CD8-positive, alpha-beta memory T cell (primary cell): ENCODE measurements around the gene CCM2. TPM values are rescaled to one million over a fixed set of nuclear protein-coding genes. Genes with fewer than 3 reads are reported as not detected.

Source experiments
- CTCF ChIA-PET: fragments of 350-600 bp; sonication (Branson Sonifier 250); formaldehyde crosslinking; loops from one replicate; lab custom pipeline; 2021; ENCODE audit warnings: antibody characterized with exemption; lab: Charles Lee
- POLR2A ChIA-PET: fragments of 350-600 bp; sonication (Branson Sonifier 250); formaldehyde crosslinking; loops from one replicate; lab custom pipeline; 2021; ENCODE audit warnings: antibody characterized with exemption; lab: Charles Lee
- DNase-seq, 5 donors: peaks; one replicate each; pipeline versions ENCODE4 v3.0.0 to v3.0.0-alpha.2; 2020 to 2022; ENCODE audit warnings: mixed read lengths in 1 of 5
- H3K27ac ChIP-seq: one replicate; pipeline ENCODE4 v1.7.0; 2013; ENCODE audit warnings: low read depth, mild to moderate bottlenecking, low read length, moderate library complexity
- H3K27me3 ChIP-seq: 2 replicates; pipeline ENCODE4 v1.7.0; 2013; ENCODE audit warnings: low read length, mild to moderate bottlenecking; ENCODE audit not compliant: insufficient read depth, poor library complexity, severe bottlenecking
- H3K36me3 ChIP-seq: 2 replicates; pipeline ENCODE4 v1.7.0; 2013; ENCODE audit warnings: mild to moderate bottlenecking, low read length, moderate library complexity; ENCODE audit not compliant: insufficient read depth
- H3K4me1 ChIP-seq: 2 replicates; pipeline ENCODE4 v1.7.0; 2013; ENCODE audit warnings: mild to moderate bottlenecking, low read length, moderate library complexity; ENCODE audit not compliant: insufficient read depth
- H3K4me3 ChIP-seq: 2 replicates; pipeline ENCODE4 v1.7.0; 2013; ENCODE audit warnings: mild to moderate bottlenecking, low read length
- H3K9me3 ChIP-seq: 2 replicates; pipeline ENCODE4 v1.7.0; 2013; ENCODE audit warnings: mild to moderate bottlenecking, low read length
- H3K27ac Mint-ChIP-seq, 8 donors: one replicate each; pipeline ENCODE4 v1.8.0; 2020 to 2021; ENCODE audit warnings: mixed read lengths in 8 of 8, mild to moderate bottlenecking in 6 of 8, inconsistent platforms in 3 of 8, moderate library complexity in 3 of 8
- H3K27me3 Mint-ChIP-seq, 2 donors: one replicate each; pipeline ENCODE4 v1.8.0; 2020 to 2021; ENCODE audit warnings: mixed read lengths in 2 of 2, mild to moderate bottlenecking in 1 of 2, moderate library complexity in 1 of 2
- H3K36me3 Mint-ChIP-seq, 3 donors: one replicate each; pipeline ENCODE4 v1.8.0; 2020 to 2021; ENCODE audit warnings: mixed read lengths in 3 of 3, inconsistent platforms in 1 of 3, mild to moderate bottlenecking in 1 of 3
- H3K4me1 Mint-ChIP-seq, 3 donors: one replicate each; pipeline ENCODE4 v1.8.0; 2020 to 2021; ENCODE audit warnings: mixed read lengths in 3 of 3, inconsistent platforms in 1 of 3, mild to moderate bottlenecking in 1 of 3
- H3K4me3 Mint-ChIP-seq, 7 donors: one replicate each; pipeline ENCODE4 v1.8.0; 2020 to 2021; ENCODE audit warnings: mixed read lengths in 7 of 7, mild to moderate bottlenecking in 6 of 7, moderate library complexity in 4 of 7, inconsistent platforms in 2 of 7
- H3K9me3 Mint-ChIP-seq, 5 donors: one replicate each; pipeline ENCODE4 v1.8.0; 2020 to 2022; ENCODE audit warnings: mixed read lengths in 5 of 5, mild to moderate bottlenecking in 3 of 5, moderate library complexity in 2 of 5, inconsistent platforms in 1 of 5
- polyA plus RNA-seq: library from polyadenylated mRNA; unstranded; fragments of 300-500 nt; fragmentation: Illumina TruSeq; gene quantifications from one replicate; pipeline ENCODE4 v1.2.3, GENCODE V29; 2021
- total RNA-seq, 2 experiments: library from RNA; stranded (reverse); gene quantifications; one replicate each; pipeline ENCODE4 v1.2.3, GENCODE V29; 2021

The CCM2 gene
- total and polyA plus RNA-seq, 3 experiments from 2014 or later = 70.6 to 81.1 (median 74.8) TPM

- H3K4me3 Mint-ChIP-seq = no peak overlapping the region
- no peaks in the 10 kb centered on the region for H3K9me3 Mint-ChIP-seq
- peak overlapping the region in 5 of 8 donors; percentile 11 to 72 (median 37) for H3K27ac Mint-ChIP-seq
- ChIA-PET POLR2A (no interaction called here), CTCF (interaction anchor here (1.0 to 1.3 kb wide), 2 partner anchors 11 to 71 kb away, joined by 3 to 4 read pairs; no protein-coding TSS in a partner anchor)
- Histone ChIP-seq H3K27ac (no peak overlapping the region), H3K27me3 (no peaks in the 10 kb centered on the region), H3K36me3 (peaks cover 52% of the 10 kb centered on the region), H3K9me3 (no peaks in the 10 kb centered on the region), H3K4me3 (no peak overlapping the region), H3K4me1 (peaks cover 19% of the 10 kb centered on the region)
- peaks cover 0 to 84% (median 21%) of the 10 kb centered on the region in 3 donors for H3K36me3 Mint-ChIP-seq
- no peak for DNase-seq
- no peaks in the 10 kb centered on the region for H3K27me3 Mint-ChIP-seq
- peaks cover 38 to 74% (median 59%) of the 10 kb centered on the region in 3 donors for H3K4me1 Mint-ChIP-seq
Measured at GRCh38 chr7:45064047-45064725, 64.2 kb downstream of the CCM2 start.

DNA sequence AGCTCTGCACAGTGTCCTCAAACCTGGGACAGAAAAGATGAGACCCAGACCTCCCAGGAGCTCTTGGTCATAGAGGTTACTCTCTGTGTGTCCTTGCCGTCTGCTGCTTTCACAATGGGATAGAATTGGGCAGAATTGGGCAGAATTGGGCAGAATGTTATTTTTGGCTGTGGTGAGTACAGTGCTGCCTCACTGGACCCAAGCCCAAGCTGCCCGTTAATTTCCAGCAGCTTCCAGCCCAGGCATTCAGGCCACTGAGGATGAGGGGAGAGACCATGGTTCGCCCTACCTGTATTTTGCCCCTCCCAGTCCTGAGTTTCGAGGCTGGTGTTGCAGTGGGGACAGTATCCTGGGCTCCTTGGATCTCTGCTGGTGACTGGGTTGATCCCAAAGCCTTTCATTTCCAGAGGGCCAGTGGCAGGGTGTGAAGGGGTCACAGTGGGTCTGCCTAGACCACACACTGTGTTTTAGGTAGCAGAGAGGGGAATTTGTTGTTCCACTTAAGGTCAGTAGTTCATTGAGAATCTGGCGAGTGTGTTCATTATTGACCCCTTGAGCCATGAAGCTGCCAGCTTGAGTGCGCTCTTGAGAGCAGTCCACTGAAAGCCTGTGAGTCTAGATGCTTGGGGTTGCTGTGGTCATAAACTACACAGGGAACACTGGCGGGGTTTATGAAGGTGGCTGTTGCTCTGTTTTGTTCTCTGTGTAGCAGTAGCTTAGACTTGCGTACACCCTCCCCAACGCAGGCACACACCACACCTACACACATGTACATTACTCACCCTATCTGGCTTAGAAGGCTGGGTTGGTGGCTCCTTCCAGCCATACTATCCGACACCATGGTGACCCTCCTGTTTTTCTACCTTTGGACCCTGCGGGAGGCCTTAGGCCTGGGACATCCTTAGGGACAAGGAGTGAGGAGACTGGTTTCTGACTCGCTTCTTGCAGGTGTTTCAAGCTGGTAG, 65.3 kb downstream of the CCM2 start:
- Mint-ChIP-seq H3K4me1 (peaks cover 31 to 67% (median 48%) of the 10 kb centered on the region in 3 donors), H3K27ac (peak overlapping the region in 5 of 8 donors; percentile 7 to 69 (median 27)), H3K27me3 (no peaks in the 10 kb centered on the region), H3K36me3 (peaks cover 0 to 89% (median 21%) of the 10 kb centered on the region in 3 donors), H3K4me3 (no peak overlapping the region), H3K9me3 (no peaks in the 10 kb centered on the region)
- ChIA-PET CTCF (interaction anchor here (1.0 to 1.3 kb wide), 2 partner anchors 10 to 70 kb away, joined by 3 to 4 read pairs; no protein-coding TSS in a partner anchor), POLR2A (no interaction called here)
- no peak overlapping the region for H3K4me3 ChIP-seq
- peaks cover 19% of the 10 kb centered on the region for H3K4me1 ChIP-seq
- DNase-seq = no peak
- H3K27ac ChIP-seq = no peak overlapping the region
- H3K27me3 ChIP-seq = no peaks in the 10 kb centered on the region
- peaks cover 63% of the 10 kb centered on the region for H3K36me3 ChIP-seq
- no peaks in the 10 kb centered on the region for H3K9me3 ChIP-seq

DNA sequence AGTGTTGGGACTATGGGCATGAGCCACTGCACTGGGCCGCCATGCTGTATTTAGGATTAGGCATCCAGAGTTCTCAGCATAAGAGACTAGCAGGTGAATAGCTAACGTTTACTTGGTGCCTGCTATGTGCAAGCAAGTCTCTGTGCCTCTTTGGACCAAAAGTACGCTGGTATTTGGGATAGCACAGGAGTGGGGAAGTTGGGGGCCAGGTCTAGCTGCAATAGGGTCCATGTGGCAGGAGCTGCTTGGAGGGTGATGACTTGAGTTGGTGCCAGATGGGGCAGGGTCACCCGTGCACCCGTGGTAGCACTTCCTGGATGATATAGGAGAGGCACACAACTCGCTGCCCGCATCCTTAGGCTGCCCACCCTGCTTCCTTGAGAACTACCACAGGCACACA, 66.4 kb downstream of the CCM2 start:
- Histone ChIP-seq H3K27me3 (no peaks in the 10 kb centered on the region), H3K36me3 (peaks cover 73% of the 10 kb centered on the region), H3K4me1 (peaks cover 11% of the 10 kb centered on the region), H3K4me3 (no peak overlapping the region), H3K9me3 (no peaks in the 10 kb centered on the region), H3K27ac (no peak overlapping the region)
- Mint-ChIP-seq H3K4me1 (peaks cover 23 to 56% (median 37%) of the 10 kb centered on the region in 3 donors), H3K27me3 (no peaks in the 10 kb centered on the region), H3K36me3 (peaks cover 0 to 89% (median 14%) of the 10 kb centered on the region in 3 donors), H3K4me3 (no peak overlapping the region), H3K27ac (peak overlapping the region in 1 of 8 donors; percentile 50), H3K9me3 (no peaks in the 10 kb centered on the region)
- POLR2A ChIA-PET = no interaction called here
- CTCF ChIA-PET = interaction anchor here (0.7 kb wide), 1 partner anchor 27 kb away, joined by 4 read pairs; no protein-coding TSS in a partner anchor
- no peak for DNase-seq

DNA sequence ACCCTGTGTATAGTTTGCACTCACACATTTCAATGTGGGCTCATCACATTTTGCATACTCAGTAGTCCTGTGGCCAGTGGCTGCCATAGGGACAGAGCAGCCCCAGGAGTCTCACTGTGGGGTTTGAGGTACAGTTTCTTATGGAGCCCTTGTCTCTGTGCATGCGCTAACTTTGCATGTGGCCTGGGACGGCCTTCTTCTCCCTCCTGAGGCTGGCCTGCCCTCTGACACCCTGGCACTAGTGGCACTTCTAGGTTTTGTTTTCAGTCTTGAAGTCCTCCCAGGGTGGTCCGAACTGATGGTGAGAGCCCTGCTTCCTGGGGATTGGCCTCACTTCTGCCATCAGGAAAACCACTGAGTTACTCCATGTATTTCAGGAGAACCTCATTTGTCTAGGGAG, 67.6 kb downstream of the CCM2 start:
- Mint-ChIP-seq H3K27ac (no peak overlapping the region), H3K4me1 (peaks cover 16 to 51% (median 33%) of the 10 kb centered on the region in 3 donors), H3K36me3 (peaks cover 0 to 90% (median 12%) of the 10 kb centered on the region in 3 donors), H3K27me3 (no peaks in the 10 kb centered on the region), H3K9me3 (no peaks in the 10 kb centered on the region), H3K4me3 (no peak overlapping the region)
- no peak for DNase-seq
- CTCF ChIA-PET = no interaction called here
- H3K9me3 ChIP-seq = no peaks in the 10 kb centered on the region
- H3K27me3 ChIP-seq = no peaks in the 10 kb centered on the region
- peaks cover 85% of the 10 kb centered on the region for H3K36me3 ChIP-seq
- H3K4me3 ChIP-seq = no peak overlapping the region
- H3K27ac ChIP-seq = no peak overlapping the region
- POLR2A ChIA-PET = no interaction called here
- no peaks in the 10 kb centered on the region for H3K4me1 ChIP-seq

DNA sequence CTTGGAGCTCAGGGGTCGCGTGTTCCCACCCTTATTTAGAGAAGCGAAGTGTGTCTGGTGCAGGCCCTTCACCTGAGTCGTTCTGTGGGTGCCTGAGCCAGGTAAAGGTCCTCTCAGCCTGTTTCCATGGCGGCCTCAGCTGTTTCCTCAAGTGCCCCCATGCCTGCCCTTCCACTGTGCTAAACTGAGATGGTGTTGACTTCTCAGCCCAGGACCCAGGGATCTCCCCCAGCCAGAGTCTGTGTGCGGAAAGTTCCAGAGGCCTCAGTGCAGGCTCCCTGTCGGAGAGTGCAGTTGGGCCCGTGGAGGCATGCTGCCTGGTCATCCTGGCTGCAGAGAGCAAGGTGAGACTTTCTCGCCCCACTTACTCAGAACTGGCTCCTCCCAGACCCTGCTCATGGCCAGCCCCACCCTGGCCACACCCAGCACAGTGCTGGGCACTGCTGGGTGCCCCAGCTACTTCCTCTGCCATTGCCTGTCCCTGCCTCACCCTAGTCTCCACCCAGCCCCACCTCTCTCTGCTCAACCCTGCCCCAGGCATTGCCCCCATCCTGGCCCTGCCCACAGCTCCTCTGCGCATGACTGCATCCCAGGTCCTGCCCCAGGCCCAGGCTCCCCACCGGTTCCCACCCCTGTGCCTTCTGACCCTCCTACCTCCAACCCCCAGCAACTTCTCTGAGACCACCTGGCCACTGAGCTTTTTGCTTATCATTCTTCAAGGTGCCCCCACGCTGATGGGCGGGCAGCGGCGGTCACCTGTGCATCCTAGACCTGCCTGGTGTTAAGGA, 68.4 kb downstream of the CCM2 start:
- H3K4me1 Mint-ChIP-seq = peaks cover 16 to 48% (median 30%) of the 10 kb centered on the region in 3 donors
- POLR2A ChIA-PET = interaction anchor here (0.5 kb wide), 1 partner anchor 379 kb away, joined by 3 read pairs; no protein-coding TSS in a partner anchor
- Histone ChIP-seq H3K4me3 (no peak overlapping the region), H3K4me1 (no peaks in the 10 kb centered on the region), H3K27me3 (no peaks in the 10 kb centered on the region), H3K27ac (no peak overlapping the region), H3K36me3 (peaks cover 92% of the 10 kb centered on the region), H3K9me3 (no peaks in the 10 kb centered on the region)
- no peaks in the 10 kb centered on the region for H3K9me3 Mint-ChIP-seq
- DNase-seq = no peak
- peaks cover 6 to 91% (median 12%) of the 10 kb centered on the region in 3 donors for H3K36me3 Mint-ChIP-seq
- peak overlapping the region in 5 of 8 donors; percentile 19 to 84 (median 64) for H3K27ac Mint-ChIP-seq
- CTCF ChIA-PET = interaction anchor here (1.1 to 2.0 kb wide), 2 partner anchors 14 to 95 kb away, joined by 4 to 8 read pairs; no protein-coding TSS in a partner anchor
- peaks cover 0 to 1% of the 10 kb centered on the region in 2 donors for H3K27me3 Mint-ChIP-seq
- peak overlapping the region in 1 of 7 donors; percentile 51 for H3K4me3 Mint-ChIP-seq

- Histone ChIP-seq H3K27me3 (no peaks in the 10 kb centered on the region), H3K4me3 (no peak overlapping the region), H3K36me3 (peaks cover 92% of the 10 kb centered on the region), H3K9me3 (no peaks in the 10 kb centered on the region), H3K4me1 (no peaks in the 10 kb centered on the region), H3K27ac (no peak overlapping the region)
- H3K9me3 Mint-ChIP-seq = no peaks in the 10 kb centered on the region
- peaks cover 0 to 1% of the 10 kb centered on the region in 2 donors for H3K27me3 Mint-ChIP-seq
- POLR2A ChIA-PET = no interaction called here
- DNase-seq = no peak
- peaks cover 5 to 91% (median 6%) of the 10 kb centered on the region in 3 donors for H3K36me3 Mint-ChIP-seq
- H3K4me3 Mint-ChIP-seq = no peak overlapping the region
- peak overlapping the region in 4 of 8 donors; percentile 21 to 81 (median 30) for H3K27ac Mint-ChIP-seq
- peaks cover 17 to 46% (median 19%) of the 10 kb centered on the region in 3 donors for H3K4me1 Mint-ChIP-seq
- CTCF ChIA-PET = interaction anchor here (0.9 to 2.2 kb wide), 5 partner anchors 7 to 96 kb away, joined by 3 to 8 read pairs (median 4); no protein-coding TSS in a partner anchor
Measured at GRCh38 chr7:45069444-45070253, 69.6 kb downstream of the CCM2 start.
